Raji (cell line): ENCODE data around the gene GPR78.

Experiments
- POLR2A ChIP-seq: IDR thresholded peaks from 2 replicates; pipeline ENCODE4 v1.6.1; 2011; ENCODE audit warnings: low read depth, low read length, control low read depth; ENCODE audit not compliant: insufficient read depth

GPR78 gene

DNA sequence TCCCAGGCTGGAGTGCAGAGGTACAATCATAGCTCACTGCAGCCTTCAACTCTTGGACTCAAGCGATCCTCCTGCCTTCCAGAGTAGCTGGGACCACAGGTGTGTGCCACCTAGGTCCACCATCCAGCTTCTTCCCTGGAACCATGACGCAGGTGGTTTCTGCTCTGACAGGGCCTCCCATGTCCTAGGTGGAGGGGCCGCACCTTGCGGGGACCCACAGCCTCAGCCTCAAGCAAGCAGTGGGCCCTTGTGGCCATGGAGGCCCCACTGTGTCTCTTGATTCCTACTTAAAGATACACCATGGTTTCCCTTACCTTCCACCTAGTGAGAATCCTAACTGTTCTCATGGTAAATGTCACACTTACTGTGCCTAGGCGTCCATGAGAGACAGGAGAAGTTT is 6.9 kb upstream of the GPR78 start:
- TF ChIP-seq POLR2A, result no peak

- no peak for TF ChIP-seq POLR2A
Measured at GRCh38 chr4:8574796-8575370, 5.3 kb upstream of the GPR78 start.

GRCh38 chr4:8575457-8575856 is 4.7 kb upstream of the GPR78 start:
- TF ChIP-seq POLR2A, result no peak

GRCh38 chr4:8577046-8577445 is 3.1 kb upstream of the GPR78 start:
- no peak for TF ChIP-seq POLR2A

- no peak for TF ChIP-seq POLR2A
Measured at GRCh38 chr4:8577972-8578371, 2.2 kb upstream of the GPR78 start.

DNA sequence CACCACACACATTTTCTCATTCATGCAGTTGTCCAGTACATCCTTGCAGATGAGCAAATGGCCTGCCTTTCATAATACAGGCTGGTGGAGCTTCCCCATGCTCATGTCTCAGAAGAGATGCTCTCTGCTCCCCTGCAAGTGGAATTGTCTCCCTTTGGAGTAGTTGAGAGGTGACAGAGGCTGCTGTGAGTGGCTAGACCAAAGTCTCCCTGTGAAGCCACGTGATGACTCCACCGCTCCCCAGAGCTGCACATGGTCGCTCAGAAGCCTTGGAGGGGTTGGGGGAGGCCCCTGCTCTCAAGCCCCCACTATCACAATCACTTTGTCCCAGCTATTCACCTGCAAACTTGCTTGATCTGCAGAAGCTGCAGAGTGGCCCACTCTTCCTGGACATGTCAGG is 1.5 kb upstream of the GPR78 start:
- no peak for TF ChIP-seq POLR2A

- no peak for TF ChIP-seq POLR2A
Measured at GRCh38 chr4:8579526-8580320, 469 bp upstream of the GPR78 start.

GRCh38 chr4:8581094-8581861 is 1.1 kb downstream of the GPR78 start:
- no peak for TF ChIP-seq POLR2A

GRCh38 chr4:8582016-8582415 is 1.8 kb downstream of the GPR78 start:
- no peak for TF ChIP-seq POLR2A

GRCh38 chr4:8582436-8582835 is 2.2 kb downstream of the GPR78 start:
- no peak for TF ChIP-seq POLR2A

DNA sequence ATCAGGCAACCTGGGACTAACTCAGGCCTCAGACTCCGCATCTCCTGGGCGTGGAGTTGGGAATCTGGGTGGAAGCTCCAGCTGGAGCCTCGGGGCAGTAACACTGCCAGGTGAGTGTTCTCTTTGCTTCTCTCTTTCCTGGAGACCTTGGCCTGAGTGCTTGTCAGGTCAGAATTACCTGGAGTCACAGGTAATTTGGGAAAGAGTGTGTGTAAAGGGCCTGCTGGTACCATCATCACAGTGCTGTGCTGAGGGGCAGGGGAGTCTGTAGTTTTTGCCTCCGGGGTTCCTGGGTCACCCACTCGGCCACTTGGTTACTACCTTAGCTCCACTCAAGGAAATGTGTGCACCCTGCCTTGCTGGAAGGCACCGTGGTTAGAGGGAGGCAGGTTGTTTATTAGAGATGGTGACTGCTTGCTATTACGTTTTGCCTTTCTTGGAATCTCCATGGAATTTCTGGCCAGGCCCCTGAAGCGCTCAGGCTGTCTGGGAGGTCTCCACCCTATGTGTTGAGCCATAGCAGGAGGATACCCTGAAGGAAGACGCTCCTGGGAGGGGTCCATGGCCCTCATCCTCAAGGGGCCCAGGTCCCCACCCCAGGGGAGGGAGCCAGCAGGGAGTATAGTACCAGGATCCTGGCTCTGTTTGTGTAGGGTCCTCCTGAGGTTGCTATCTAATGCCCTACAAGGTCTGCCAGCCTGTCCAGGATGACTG is 2.9 kb downstream of the GPR78 start:
- TF ChIP-seq POLR2A, result no peak

DNA sequence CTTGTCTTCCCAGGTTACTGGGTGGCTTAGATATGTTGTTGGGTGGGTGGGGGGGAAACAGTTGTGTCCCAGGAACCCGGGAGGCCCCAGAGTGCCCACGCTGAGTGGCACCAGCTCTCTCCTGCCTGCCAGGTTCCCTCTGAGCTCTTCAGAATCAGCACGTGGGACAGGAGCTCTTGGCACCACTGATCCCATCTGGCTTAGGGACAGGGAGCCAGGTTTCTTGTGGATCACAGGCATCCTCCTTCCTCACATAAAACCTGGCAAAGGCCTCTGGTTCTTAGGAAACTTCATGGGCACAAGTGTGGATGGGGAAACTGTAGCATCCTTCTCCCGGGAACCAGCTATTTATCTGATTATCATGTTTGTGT is 3.4 kb downstream of the GPR78 start:
- TF ChIP-seq POLR2A, result no peak

- no peak for TF ChIP-seq POLR2A
Measured at GRCh38 chr4:8585186-8585585, 5.0 kb downstream of the GPR78 start.

DNA sequence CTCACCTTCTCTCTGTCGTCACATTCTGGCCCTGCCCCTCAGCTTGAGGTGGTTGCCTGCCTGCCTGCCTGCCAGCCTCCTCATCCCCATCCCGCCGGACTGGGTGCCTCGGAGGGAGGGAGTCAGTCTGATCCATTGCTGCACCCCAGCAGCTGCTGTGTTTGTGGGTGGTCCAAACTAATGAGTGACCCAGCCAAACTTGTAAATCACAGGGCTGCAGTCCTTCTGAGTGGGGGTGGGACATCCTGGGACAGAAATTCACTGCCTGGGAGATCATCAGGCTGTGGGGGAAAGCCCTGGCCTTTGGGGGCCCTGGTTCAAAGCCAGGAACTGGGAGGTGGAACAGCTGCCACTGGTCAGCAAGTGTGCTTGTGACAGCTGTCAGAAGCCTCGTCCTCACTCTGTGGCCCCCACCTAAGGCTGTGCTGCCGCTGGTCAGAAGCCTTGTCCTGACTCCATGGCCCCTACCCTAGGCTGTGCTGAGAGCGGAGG is 5.6 kb downstream of the GPR78 start:
- TF ChIP-seq POLR2A, result no peak

DNA sequence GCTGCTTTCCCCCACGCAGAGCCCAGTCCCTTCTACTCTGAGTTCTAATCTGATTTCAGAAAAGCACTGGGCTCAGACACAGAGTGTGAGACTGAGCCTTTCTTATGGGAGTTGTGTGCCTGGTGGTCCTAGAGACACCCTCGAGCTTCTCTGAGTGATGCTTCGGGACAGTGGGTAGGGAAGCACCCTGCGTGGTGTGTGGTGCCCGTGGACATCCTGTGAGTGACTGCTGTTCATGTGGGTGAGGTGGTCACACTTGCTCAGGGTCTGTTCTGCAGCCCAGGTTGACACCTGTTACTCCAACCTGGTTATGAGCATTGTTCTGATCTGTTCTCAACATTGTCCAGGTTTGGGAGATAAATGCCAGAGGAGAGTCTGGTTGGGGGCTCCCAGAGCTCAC is 6.1 kb downstream of the GPR78 start:
- TF ChIP-seq POLR2A, result no peak

GRCh38 chr4:8586671-8587468 is 6.7 kb downstream of the GPR78 start:
- TF ChIP-seq POLR2A, result no peak
